Measurements from ENCODE around the gene LRRK1.

DNA sequence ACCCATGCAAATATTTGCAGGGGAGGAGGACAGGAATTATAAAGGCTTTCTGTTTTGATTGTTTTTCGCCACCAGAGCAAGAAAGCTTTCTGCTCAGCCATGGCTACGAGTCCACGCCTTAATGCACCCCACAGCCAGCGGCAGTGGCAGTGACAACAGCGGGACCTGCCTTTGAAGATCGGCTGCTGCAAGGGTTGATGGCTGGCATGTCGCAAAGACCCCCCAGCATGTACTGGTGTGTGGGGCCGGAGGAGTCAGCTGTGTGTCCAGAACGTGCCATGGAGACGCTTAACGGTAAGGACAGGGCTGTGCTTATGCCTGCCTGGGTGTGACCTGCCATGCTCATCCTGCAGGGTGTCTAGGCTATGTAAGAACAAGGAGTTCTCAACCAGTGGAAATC, 5.3 kb downstream of the LRRK1 start:
- no peak for TF ChIP-seq ZFP36 (IDR thresholded peaks at IDR 0.05; ENCODE audit: borderline replicate concordance, partially characterized antibody)
- no peak for TF ChIP-seq CTCF (IDR thresholded peaks at IDR 0.05)
- no peak for TF ChIP-seq POLR2A (IDR thresholded peaks at IDR 0.05; ENCODE audit: low read length)
- TF ChIP-seq CEBPB (IDR thresholded peaks at IDR 0.05) = no peak
- no peak for TF ChIP-seq PBX3 (IDR thresholded peaks at IDR 0.05)
- no peak for TF ChIP-seq KDM5A (IDR thresholded peaks at IDR 0.05)
- no peak for TF ChIP-seq EP300 (IDR thresholded peaks at IDR 0.05)
- no peak for TF ChIP-seq ESRRA (IDR thresholded peaks at IDR 0.05; ENCODE audit: borderline replicate concordance, low read length)
- TF ChIP-seq, protein P1, sequence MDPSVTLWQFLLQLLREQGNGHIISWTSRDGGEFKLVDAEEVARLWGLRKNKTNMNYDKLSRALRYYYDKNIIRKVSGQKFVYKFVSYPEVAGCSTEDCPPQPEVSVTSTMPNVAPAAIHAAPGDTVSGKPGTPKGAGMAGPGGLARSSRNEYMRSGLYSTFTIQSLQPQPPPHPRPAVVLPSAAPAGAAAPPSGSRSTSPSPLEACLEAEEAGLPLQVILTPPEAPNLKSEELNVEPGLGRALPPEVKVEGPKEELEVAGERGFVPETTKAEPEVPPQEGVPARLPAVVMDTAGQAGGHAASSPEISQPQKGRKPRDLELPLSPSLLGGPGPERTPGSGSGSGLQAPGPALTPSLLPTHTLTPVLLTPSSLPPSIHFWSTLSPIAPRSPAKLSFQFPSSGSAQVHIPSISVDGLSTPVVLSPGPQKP (IDR thresholded peaks at IDR 0.05; ENCODE audit: low read depth, low read length) = no peak
- no peak for TF ChIP-seq POLR2AphosphoS2 (conservative IDR thresholded peaks at IDR 0.05; ENCODE audit: low read length)
- no peak for TF ChIP-seq BHLHE40 (IDR thresholded peaks at IDR 0.05; ENCODE audit: low read depth, low read length)
- TF ChIP-seq JUN (IDR thresholded peaks at IDR 0.05) = no peak
- TF ChIP-seq SMC3 (IDR thresholded peaks at IDR 0.05) = no peak
- TF ChIP-seq NFE2L2 (conservative IDR thresholded peaks at IDR 0.05; ENCODE audit: low read length) = no peak

All from A549 (cell line).